GM18861 (cell line): ENCODE data around the gene HSDL1.

ENCODE experiments used
- ATAC-seq: cut with Tn5 transposase; IDR thresholded peaks from one replicate; pipeline ENCODE4 v1.9.1; 2021; ENCODE audit not compliant: unreplicated experiment

The HSDL1 gene

GRCh38 chr16:84110527-84110926 is 34.5 kb downstream of the HSDL1 start:
- ATAC-seq, result no peak

- no peak for ATAC-seq
Observed at GRCh38 chr16:84109598-84110335, 35.2 kb downstream of the HSDL1 start.

- ATAC-seq, result no peak
Observed at GRCh38 chr16:84107921-84108320, 37.1 kb downstream of the HSDL1 start.

GRCh38 chr16:84105948-84106740 is 38.8 kb downstream of the HSDL1 start:
- ATAC-seq, result no peak

GRCh38 chr16:84105301-84105815 is 39.6 kb downstream of the HSDL1 start:
- ATAC-seq, result no peak

- no peak for ATAC-seq
Observed at GRCh38 chr16:84104231-84104630, 40.7 kb downstream of the HSDL1 start.

- no peak for ATAC-seq
Observed at GRCh38 chr16:84103678-84104077, 41.3 kb downstream of the HSDL1 start.

GRCh38 chr16:84098939-84099338 is 46.0 kb downstream of the HSDL1 start:
- ATAC-seq, result no peak

GRCh38 chr16:84096447-84097005 is 48.5 kb downstream of the HSDL1 start:
- ATAC-seq, result no peak

- ATAC-seq, result no peak
Observed at GRCh38 chr16:84095466-84095865, 49.5 kb downstream of the HSDL1 start.

- ATAC-seq, result no peak
Observed at GRCh38 chr16:84093879-84094270, 51.1 kb downstream of the HSDL1 start.

GRCh38 chr16:84093120-84093878 is 51.7 kb downstream of the HSDL1 start:
- ATAC-seq, result no peak

- ATAC-seq, result no peak
Observed at GRCh38 chr16:84091460-84091859, 53.5 kb downstream of the HSDL1 start.

- no peak for ATAC-seq
Observed at GRCh38 chr16:84090211-84090610, 54.8 kb downstream of the HSDL1 start.

GRCh38 chr16:84088695-84089395 is 56.1 kb downstream of the HSDL1 start:
- peak; percentile 65 for ATAC-seq

GRCh38 chr16:84087466-84088151 is 57.4 kb downstream of the HSDL1 start:
- no peak for ATAC-seq

GRCh38 chr16:84087001-84087400 is 58.0 kb downstream of the HSDL1 start:
- no peak for ATAC-seq

GRCh38 chr16:84086341-84086740 is 58.6 kb downstream of the HSDL1 start:
- no peak for ATAC-seq

- no peak for ATAC-seq
Observed at GRCh38 chr16:84085773-84086172, 59.2 kb downstream of the HSDL1 start.

- no peak for ATAC-seq
Observed at GRCh38 chr16:84085271-84085667, 59.7 kb downstream of the HSDL1 start.
